Right lobe of liver (tissue), 6 donors: Measurements from ENCODE around the gene METAP1D. TPM values are rescaled to one million over a fixed set of nuclear protein-coding genes. Genes with fewer than 3 reads are reported as not detected.

Experiments used
- ATAC-seq, 4 donors: fragments of 200-7000 bp; cut with Tn5 transposase; one replicate each; pipeline ENCODE4 v1.9.1; 2020; ENCODE audit warnings: mild to moderate bottlenecking in 4 of 4, moderate library complexity in 4 of 4
- DNase-seq, 3 donors: peaks; one replicate each; pipeline ENCODE4 v3.0.0-alpha.2; 2020
- H3K27ac ChIP-seq, 3 donors: fragments of 200-600 bp; one replicate each; pipeline ENCODE4 v1.8.0; 2022
- H3K27me3 ChIP-seq, 2 donors: fragments of 200-600 bp; one replicate each; pipeline ENCODE4 v1.8.0; 2022
- H3K36me3 ChIP-seq, 4 donors: fragments of 200-600 bp; sonication (generic) in 1 of 4; one replicate each; pipeline versions ENCODE4 v1.5.1 to v1.8.0; 2017 to 2022; ENCODE audit warnings: control low read depth in 1 of 4
- H3K4me1 ChIP-seq, 4 donors: fragments of 200-600 bp; sonication (generic) in 1 of 4; one replicate each; pipeline versions ENCODE4 v1.5.1 to v1.8.0; 2017 to 2022; ENCODE audit warnings: control low read depth in 1 of 4
- H3K4me3 ChIP-seq, 3 donors: fragments of 200-600 bp; one replicate each; pipeline ENCODE4 v1.8.0; 2022
- H3K9me3 ChIP-seq, 4 donors: fragments of 200-600 bp; sonication (generic) in 1 of 4; one replicate each; pipeline versions ENCODE4 v1.5.1 to v1.8.0; 2017 to 2022; ENCODE audit warnings: control low read depth in 1 of 4
- CTCF ChIP-seq, 4 donors: fragments of 200-600 bp in 3 of 4; fragments of 450-650 bp in 1 of 4; IDR thresholded peaks; one replicate each; pipeline versions ENCODE4 v1.5.1 to v1.8.0; 2016 to 2022; ENCODE audit warnings: antibody characterized with exemption in 4 of 4, mild to moderate bottlenecking in 2 of 4
- POLR2A ChIP-seq: fragments of 450-650 bp; IDR thresholded peaks from one replicate; pipeline ENCODE4 v1.6.1; 2017; ENCODE audit warnings: antibody characterized with exemption, mild to moderate bottlenecking
- WGBS: methylation state at CpG from one replicate; pipeline ENCODE4 v1.1.6; 2018; ENCODE audit warnings: low coverage, low lambda C conversion rate; ENCODE audit not compliant: insufficient coverage; ENCODE audit errors: missing lambda C conversion rate; 5-methylcytosine and 5-hydroxymethylcytosine counted together
- intact Hi-C, 2 donors: fragments of 100-400 bp; cut with DNase I; formaldehyde crosslinking; loops; one replicate each; pipeline versions ENCODE4 v1.11.2 to v1.14.1; 2022
- total RNA-seq, 6 experiments: library from RNA; depleted of rRNA in 2 of 6; stranded (reverse); fragments of >200 nt in 2 of 6; fragmentation: NEBNext Ultra II Directional in 3 of 6; extraction: Animal tissue kit (Norgen Biotek cat#: 25700) in 3 of 6; gene quantifications; one replicate each; pipeline versions ENCODE4 v1.1.0 to v1.2.4, GENCODE V29; 2016 to 2023
- donor health status: DM: no; HTN: yes; CAD: no.
- donor health status: DM: no; HTN: no; CAD: no.
- donor health status: DM: no; HTN: no; CAD: no.
- donor health status: DM: no; HTN: yes; CAD: no.
- donor health status: DM: no; HTN: yes; CAD: no.

Gene METAP1D
- total RNA-seq, 6 experiments from 2014 or later: 2.4 to 8.2 (median 4.6) TPM

GRCh38 chr2:172098650-172099471, 99.1 kb downstream of the METAP1D start:
- WGBS: 19% methylated on average over 13 of the region's 61 CpGs
- peak in 1 of 4 donors; percentile 47 for ATAC-seq

GRCh38 chr2:172099472-172100079, 99.8 kb downstream of the METAP1D start:
- TF ChIP-seq CTCF (IDR thresholded peaks at IDR 0.05) (no peak), POLR2A (no peak)
- Histone ChIP-seq H3K4me3 (no peak overlapping the region), H3K4me1 (peaks cover 0 to 58% (median 11%) of the 10 kb centered on the region in 4 donors), H3K36me3 (no peaks in the 10 kb centered on the region), H3K27me3 (peaks cover 48 to 90% of the 10 kb centered on the region in 2 donors), H3K9me3 (no peaks in the 10 kb centered on the region), H3K27ac (no peak overlapping the region)
- ATAC-seq (no peak), DNase-seq (no peak)
- WGBS: 4% methylated on average over 13 of the region's 13 CpGs
- intact Hi-C loops: loop anchor here (10.0 kb wide), 4 partner anchors 285 to 525 kb away; no protein-coding TSS in a partner anchor

More at GRCh38 chr2:172098650-172099471, 99.1 kb downstream of the METAP1D start:
- no peaks in the 10 kb centered on the region for H3K36me3 ChIP-seq
- H3K9me3 ChIP-seq: no peaks in the 10 kb centered on the region
- intact Hi-C loops: no loop called here
- H3K27ac ChIP-seq: no peak overlapping the region
- DNase-seq: peak in 1 of 3 donors; percentile 61
- peaks cover 0 to 59% (median 11%) of the 10 kb centered on the region in 4 donors for H3K4me1 ChIP-seq
- no peak overlapping the region for H3K4me3 ChIP-seq
- peaks cover 46 to 91% of the 10 kb centered on the region in 2 donors for H3K27me3 ChIP-seq
- TF ChIP-seq POLR2A: no peak
- no peak for TF ChIP-seq CTCF (IDR thresholded peaks at IDR 0.05)

GRCh38 chr2:172100080-172100934, 100.6 kb downstream of the METAP1D start:
- no peak overlapping the region for H3K27ac ChIP-seq
- peaks cover 0 to 50% (median 11%) of the 10 kb centered on the region in 4 donors for H3K4me1 ChIP-seq
- no peaks in the 10 kb centered on the region for H3K36me3 ChIP-seq
- H3K27me3 ChIP-seq: peaks cover 48 to 91% of the 10 kb centered on the region in 2 donors
- no peak for TF ChIP-seq POLR2A
- no peak for TF ChIP-seq CTCF (IDR thresholded peaks at IDR 0.05)
- ATAC-seq (no peak), DNase-seq (no peak)
- intact Hi-C loops: loop anchor here (10.0 kb wide), 4 partner anchors 286 to 526 kb away; no protein-coding TSS in a partner anchor
- WGBS: 6% methylated on average over 29 of the region's 72 CpGs
- no peaks in the 10 kb centered on the region for H3K9me3 ChIP-seq
- H3K4me3 ChIP-seq: no peak overlapping the region
